Measurements from ENCODE around the gene RNF227.

DNA sequence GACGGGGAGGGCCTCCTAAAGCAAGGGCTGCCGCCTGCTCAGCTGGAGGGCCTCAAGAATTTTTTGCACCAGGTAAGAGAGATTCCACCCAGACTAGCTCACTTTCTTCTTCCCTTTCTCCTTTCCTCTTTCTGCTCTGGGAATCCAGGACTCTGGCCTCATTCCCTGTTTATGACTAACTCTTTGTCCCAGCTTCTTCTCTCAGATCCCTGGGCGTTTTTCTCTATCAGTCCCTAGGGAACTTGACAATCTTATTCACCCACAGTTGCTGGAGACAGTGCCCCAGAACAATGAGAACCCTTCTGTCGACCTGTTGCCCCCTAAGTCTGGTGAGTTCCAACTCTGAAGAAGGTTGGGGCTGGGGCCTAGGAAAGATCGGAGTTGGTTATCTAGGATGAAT lies 31.6 kb upstream of the RNF227 start:
- TF ChIP-seq, protein P1, sequence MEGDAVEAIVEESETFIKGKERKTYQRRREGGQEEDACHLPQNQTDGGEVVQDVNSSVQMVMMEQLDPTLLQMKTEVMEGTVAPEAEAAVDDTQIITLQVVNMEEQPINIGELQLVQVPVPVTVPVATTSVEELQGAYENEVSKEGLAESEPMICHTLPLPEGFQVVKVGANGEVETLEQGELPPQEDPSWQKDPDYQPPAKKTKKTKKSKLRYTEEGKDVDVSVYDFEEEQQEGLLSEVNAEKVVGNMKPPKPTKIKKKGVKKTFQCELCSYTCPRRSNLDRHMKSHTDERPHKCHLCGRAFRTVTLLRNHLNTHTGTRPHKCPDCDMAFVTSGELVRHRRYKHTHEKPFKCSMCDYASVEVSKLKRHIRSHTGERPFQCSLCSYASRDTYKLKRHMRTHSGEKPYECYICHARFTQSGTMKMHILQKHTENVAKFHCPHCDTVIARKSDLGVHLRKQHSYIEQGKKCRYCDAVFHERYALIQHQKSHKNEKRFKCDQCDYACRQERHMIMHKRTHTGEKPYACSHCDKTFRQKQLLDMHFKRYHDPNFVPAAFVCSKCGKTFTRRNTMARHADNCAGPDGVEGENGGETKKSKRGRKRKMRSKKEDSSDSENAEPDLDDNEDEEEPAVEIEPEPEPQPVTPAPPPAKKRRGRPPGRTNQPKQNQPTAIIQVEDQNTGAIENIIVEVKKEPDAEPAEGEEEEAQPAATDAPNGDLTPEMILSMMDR (IDR thresholded peaks at IDR 0.05): no peak
- no peak for TF ChIP-seq POLR2A (IDR thresholded peaks at IDR 0.05)

Measured in heart left ventricle (tissue), 13 donors.